H1 (cell line): Measurements from ENCODE around the gene SLC2A4. TPM values are rescaled to one million over a fixed set of nuclear protein-coding genes. Genes with fewer than 3 reads are reported as not detected.
A peak's percentile ranks its signal among the peaks of the same experiment; 100 is the strongest.

Experiments used
- CTCF ChIA-PET: fragments of 300-600 bp; sonication (Branson Sonifier 250); formaldehyde crosslinking; loops from one replicate; lab custom pipeline; 2021; ENCODE audit not compliant: partially characterized antibody; lab: Charles Lee
- POLR2A ChIA-PET: fragments of 300-600 bp; sonication (Branson Sonifier 250); formaldehyde crosslinking; loops from one replicate; lab custom pipeline; 2021; ENCODE audit warnings: inconsistent platforms; ENCODE audit not compliant: partially characterized antibody; lab: Charles Lee
- DNase-seq, 2 experiments: peaks; one replicate each; pipeline versions ENCODE4 v3.0.0 to v3.0.0-alpha.2; 2010 to 2022; ENCODE audit warnings: low spot score in 2 of 2, low read depth in 1 of 2, mixed read lengths in 1 of 2
- FAIRE-seq: peaks from 2 replicates; lab custom pipeline; 2011; peaks lifted over from hg19 to GRCh38; lab: Jason Lieb, UNC
- H2AFZ ChIP-seq: 2 replicates; pipeline ENCODE4 v1.8.1; 2012; ENCODE audit warnings: low read length, inconsistent platforms
- H2AK5ac ChIP-seq: 2 replicates; pipeline ENCODE4 v1.6.1; 2013; ENCODE audit warnings: low read depth, low read length
- H2BK120ac ChIP-seq: replicated peaks from 2 replicates; pipeline ENCODE3; 2013; ENCODE audit warnings: low read depth, low read length, inconsistent platforms
- H2BK12ac ChIP-seq: 2 replicates; pipeline ENCODE4 v1.6.1; 2013; ENCODE audit warnings: low read depth, low read length
- H2BK15ac ChIP-seq: 2 replicates; pipeline ENCODE4 v1.6.1; 2013; ENCODE audit warnings: low read length
- H2BK20ac ChIP-seq: 2 replicates; pipeline ENCODE4 v1.6.1; 2013; ENCODE audit warnings: low read length
- H2BK5ac ChIP-seq: 2 replicates; pipeline ENCODE4 v1.6.1; 2013; ENCODE audit warnings: low read depth, low read length
- H3K14ac ChIP-seq: 2 replicates; pipeline ENCODE4 v1.6.1; 2013; ENCODE audit warnings: inconsistent platforms; ENCODE audit not compliant: insufficient read length
- H3K18ac ChIP-seq: 2 replicates; pipeline ENCODE4 v1.6.1; 2013; ENCODE audit warnings: low read length; ENCODE audit errors: extremely low read depth
- H3K23ac ChIP-seq: 2 replicates; pipeline ENCODE4 v1.6.1; 2013; ENCODE audit warnings: inconsistent platforms; ENCODE audit not compliant: insufficient read length
- H3K23me2 ChIP-seq: 2 replicates; pipeline ENCODE4 v1.6.1; 2013; ENCODE audit warnings: low read depth, low read length
- H3K27ac ChIP-seq: 2 replicates; pipeline ENCODE4 v1.6.1; 2011; ENCODE audit warnings: low read depth, low read length, inconsistent platforms
- H3K27me3 ChIP-seq, 4 experiments: replicated peaks in 1 of 4; 1 replicate in 1 of 4; 2 replicates in 3 of 4; pipeline versions ENCODE4 v1.6.1 to v1.8.1; 2011 to 2013; ENCODE audit warnings: low read length in 3 of 4, mild to moderate bottlenecking in 3 of 4, inconsistent platforms in 2 of 4, mixed read lengths in 2 of 4, moderate library complexity in 1 of 4; ENCODE audit not compliant: control insufficient read depth in 3 of 4, insufficient read depth in 3 of 4; ENCODE audit errors: extremely low read depth in 1 of 4
- H3K36me3 ChIP-seq, 4 experiments: 2 replicates each; pipeline versions ENCODE4 v1.6.1 to v1.8.1; 2011 to 2013; ENCODE audit warnings: mild to moderate bottlenecking in 4 of 4, low read length in 3 of 4, moderate library complexity in 2 of 4, control low read depth in 1 of 4, inconsistent platforms in 1 of 4; ENCODE audit not compliant: insufficient read depth in 4 of 4, control insufficient read depth in 2 of 4
- H3K4ac ChIP-seq: replicated peaks from 2 replicates; pipeline ENCODE3; 2013; ENCODE audit warnings: low read length, low read depth, mixed read lengths, inconsistent platforms; ENCODE audit not compliant: insufficient read length
- H3K4me1 ChIP-seq, 4 experiments: replicated peaks in 1 of 4; 1 replicate in 1 of 4; 2 replicates in 3 of 4; pipeline versions ENCODE4 v1.6.1 to v1.8.1; 2011 to 2013; ENCODE audit warnings: low read length in 3 of 4, inconsistent platforms in 2 of 4, mixed read lengths in 1 of 4; ENCODE audit not compliant: insufficient read depth in 4 of 4, control insufficient read depth in 3 of 4
- H3K4me2 ChIP-seq, 2 experiments: 2 replicates each; pipeline versions ENCODE4 v1.6.1 to v1.8.1; 2011 to 2013; ENCODE audit warnings: low read depth in 2 of 2, low read length in 2 of 2, control low read depth in 1 of 2, inconsistent platforms in 1 of 2, mild to moderate bottlenecking in 1 of 2; ENCODE audit not compliant: insufficient read depth in 1 of 2
- H3K4me3 ChIP-seq, 4 experiments: fragments of 200-600, 300-600 bp in 1 of 4; sonication (generic), shearing (Covaris generic), sonication (Bioruptor Twin) in 1 of 4; 2 replicates each; pipeline versions ENCODE4 v1.5.1 to v1.8.1; 2011 to 2016; ENCODE audit warnings: low read length in 4 of 4, low read depth in 3 of 4, control low read depth in 2 of 4, inconsistent platforms in 2 of 4, mild to moderate bottlenecking in 2 of 4, mixed read lengths in 1 of 4, moderate library complexity in 1 of 4; ENCODE audit not compliant: insufficient read depth in 2 of 4; ENCODE audit errors: extremely low read depth in 1 of 4
- H3K56ac ChIP-seq: replicated peaks from 2 replicates; pipeline ENCODE3; 2013; ENCODE audit warnings: low read depth, mild to moderate bottlenecking, mixed read lengths, low read length, inconsistent platforms; ENCODE audit not compliant: insufficient read length
- H3K79me1 ChIP-seq: 2 replicates; pipeline ENCODE4 v1.6.1; 2013; ENCODE audit warnings: low read depth, low read length, control low read depth
- H3K79me2 ChIP-seq, 2 experiments: 2 replicates each; pipeline versions ENCODE4 v1.6.1 to v1.8.1; 2012 to 2013; ENCODE audit warnings: low read length in 2 of 2, mild to moderate bottlenecking in 2 of 2, inconsistent platforms in 1 of 2; ENCODE audit not compliant: insufficient read depth in 2 of 2, control insufficient read depth in 1 of 2
- H3K9ac ChIP-seq, 4 experiments: replicated peaks in 1 of 4; 1 replicate in 1 of 4; 2 replicates in 3 of 4; pipeline versions ENCODE4 v1.6.1 to v1.8.1; 2011 to 2013; ENCODE audit warnings: low read depth in 3 of 4, low read length in 3 of 4, control low read depth in 2 of 4, mild to moderate bottlenecking in 2 of 4, moderate library complexity in 2 of 4, inconsistent platforms in 1 of 4; ENCODE audit errors: extremely low read depth in 1 of 4
- H3K9me3 ChIP-seq, 2 experiments: 2 replicates each; pipeline versions ENCODE4 v1.6.1 to v1.8.1; 2012 to 2013; ENCODE audit warnings: mild to moderate bottlenecking in 2 of 2, moderate library complexity in 2 of 2, control low read depth in 1 of 2, inconsistent platforms in 1 of 2, low read depth in 1 of 2, low read length in 1 of 2, mixed read lengths in 1 of 2; ENCODE audit not compliant: insufficient read depth in 2 of 2
- H4K20me1 ChIP-seq, 2 experiments: replicated peaks in 1 of 2; 2 replicates each; pipeline versions ENCODE3 to v1.8.1; 2011 to 2013; ENCODE audit warnings: inconsistent platforms in 2 of 2, low read length in 2 of 2, mild to moderate bottlenecking in 1 of 2; ENCODE audit not compliant: insufficient read depth in 2 of 2, control insufficient read depth in 1 of 2
- H4K5ac ChIP-seq: 2 replicates; pipeline ENCODE4 v1.6.1; 2013; ENCODE audit warnings: low read length, low read depth, mixed read lengths, inconsistent platforms; ENCODE audit not compliant: insufficient read length
- H4K8ac ChIP-seq: 2 replicates; pipeline ENCODE4 v1.8.0; 2013; ENCODE audit warnings: mild to moderate bottlenecking, moderate library complexity, low read length, inconsistent platforms; ENCODE audit not compliant: insufficient read depth; ENCODE audit errors: extremely low read depth
- H4K91ac ChIP-seq: replicated peaks from 2 replicates; pipeline ENCODE3; 2013; ENCODE audit warnings: low read length, mixed read lengths, inconsistent platforms; ENCODE audit not compliant: insufficient read length
- ASH2L ChIP-seq: fragments of 200-600, 300-600 bp; sonication (generic); IDR thresholded peaks from one replicate; pipeline ENCODE4 v1.7.1; 2017; ENCODE audit warnings: low read length
- EZH2 ChIP-seq: fragments of 200-600 bp; sonication (generic); IDR thresholded peaks from 2 replicates; pipeline ENCODE4 v1.7.1; 2012; ENCODE audit warnings: low read depth, mild to moderate bottlenecking, moderate library complexity, low read length, inconsistent platforms; ENCODE audit not compliant: severe bottlenecking
- FOSL1 ChIP-seq: IDR thresholded peaks from 2 replicates; pipeline ENCODE4 v1.6.1; 2011; ENCODE audit warnings: mild to moderate bottlenecking, low read depth, low read length, moderate library complexity; ENCODE audit not compliant: insufficient read depth
- HDAC2 ChIP-seq, 2 experiments: fragments of 300-600 bp in 1 of 2; sonication (generic) in 1 of 2; IDR thresholded peaks; 2 replicates each; pipeline ENCODE4 v1.6.1; 2011 to 2012; ENCODE audit warnings: low read depth in 2 of 2, low read length in 2 of 2, mild to moderate bottlenecking in 2 of 2, moderate library complexity in 2 of 2, borderline replicate concordance in 1 of 2, inconsistent platforms in 1 of 2
- KDM5A ChIP-seq: fragments of 200-600 bp; IDR thresholded peaks from 2 replicates; pipeline ENCODE4 v1.7.1; 2012; ENCODE audit warnings: mild to moderate bottlenecking, low read length, inconsistent platforms, mixed read lengths
- MAX ChIP-seq: IDR thresholded peaks from 2 replicates; pipeline ENCODE4 v1.6.1; 2012; ENCODE audit warnings: inconsistent platforms
- PHF8 ChIP-seq: fragments of 200-600 bp; sonication (generic); conservative IDR thresholded peaks from 2 replicates; pipeline ENCODE4 v1.7.1; 2012; ENCODE audit warnings: low read depth, mild to moderate bottlenecking, inconsistent platforms, low read length, moderate library complexity
- RBBP5 ChIP-seq: IDR thresholded peaks from 2 replicates; pipeline ENCODE4 v1.7.1; 2012; ENCODE audit warnings: low read depth, mild to moderate bottlenecking, inconsistent platforms, low read length, moderate library complexity, borderline replicate concordance
- TAF1 ChIP-seq: IDR thresholded peaks from 2 replicates; pipeline ENCODE4 v1.6.1; 2011; ENCODE audit warnings: mild to moderate bottlenecking, low read depth, low read length
- TBP ChIP-seq: IDR thresholded peaks from 2 replicates; pipeline ENCODE4 v1.6.1; 2011; ENCODE audit warnings: low read depth, low read length, improper control_type of control experiment
- TCF12 ChIP-seq: IDR thresholded peaks from 2 replicates; pipeline ENCODE4 v1.6.1; 2011; ENCODE audit warnings: low read depth, mild to moderate bottlenecking, low read length
- WGBS, 2 experiments: shearing (Covaris generic) in 1 of 2; methylation state at CpG; one replicate each; pipeline versions ENCODE4 v1.1.6 to v1.1.7; 2013 to 2015; ENCODE audit warnings: low lambda C conversion rate in 2 of 2, mixed read lengths in 2 of 2, inconsistent platforms in 1 of 2, low coverage in 1 of 2, missing lambda C conversion rate in 1 of 2; ENCODE audit not compliant: insufficient replicate concordance in 2 of 2, insufficient coverage in 1 of 2, insufficient read length in 1 of 2; ENCODE audit errors: extremely low coverage in 1 of 2, missing lambda C conversion rate in 1 of 2; 5-methylcytosine and 5-hydroxymethylcytosine counted together
- polyA plus RNA-seq, 7 experiments: library from polyadenylated mRNA; depleted of rRNA in 3 of 7; stranded (reverse) in 5 of 7; unstranded in 2 of 7; fragments of >200 nt in 5 of 7; fragments of 200-250 nt in 2 of 7; gene quantifications; 1 replicate in 5 of 7; 2 replicates in 1 of 7; 4 replicates in 1 of 7; pipeline versions ENCODE4 v1.2.1 to v1.2.3, GENCODE V29; 2011 to 2013; ENCODE audit warnings: missing spikeins in 2 of 7, mixed read lengths in 2 of 7
- total RNA-seq: library from RNA; stranded (reverse); fragmentation: NEBNext Ultra II Directional; extraction: Animal tissue kit (Norgen Biotek cat#: 25700); gene quantifications from 2 replicates; pipeline ENCODE4 v1.2.1, GENCODE V29; 2021

Gene SLC2A4
- total and polyA plus RNA-seq, 2 of the 8 experiments (the other 6 are each of a cell fraction or from before 2014, with no cell fraction given): 5.7 to 6.9 TPM

GRCh38 chr17:7251661-7252175, 29.8 kb upstream of the SLC2A4 start, which contains the start of gene CTDNEP1:
CTDNEP1 (minus strand) TSS chr17:7251734; CDS start chr17:7251296, 438 bp downstream.
- peak; percentile 82 for FAIRE-seq
- Histone ChIP-seq H4K91ac (peak within 1 kb of the TSS; percentile 70), H3K23me2 (peaks cover 7% of the 10 kb centered on the region), H3K14ac (no peak within 1 kb of the TSS), H4K5ac (peak within 1 kb of the TSS; percentile 92), H3K27ac (peak within 1 kb of the TSS; percentile 97), H3K4ac (peak within 1 kb of the TSS; percentile 88), H3K4me2 (peak within 1 kb of the TSS; percentile 89 to 99), H2AK5ac (no peak within 1 kb of the TSS), H3K18ac (peak within 1 kb of the TSS; percentile 97), H3K79me2 (peaks cover 23 to 54% of the 10 kb centered on the region in 2 experiments), H3K36me3 (peaks cover 3 to 16% (median 10%) of the 10 kb centered on the region in 4 experiments; a peak in 7 of 8 replicates), H3K4me1 (peaks cover 3 to 11% (median 4%) of the 10 kb centered on the region in 4 experiments), H3K4me3 (peak within 1 kb of the TSS; percentile 58 to 84 (median 79)), H2BK12ac (peak within 1 kb of the TSS; percentile 86), H2AFZ (peak within 1 kb of the TSS; percentile 93; the same call in 1 of the 2 replicates), H4K8ac (peak within 1 kb of the TSS; percentile 99), H3K79me1 (peaks cover 16% of the 10 kb centered on the region), H3K9me3 (no peaks in the 10 kb centered on the region), H4K20me1 (peaks cover 4 to 11% of the 10 kb centered on the region in 2 experiments), H2BK120ac (no peak within 1 kb of the TSS), H3K56ac (peak within 1 kb of the TSS; percentile 73), H2BK15ac (no peak within 1 kb of the TSS), H3K23ac (no peak within 1 kb of the TSS), H2BK20ac (no peak within 1 kb of the TSS), H3K27me3 (no peaks in the 10 kb centered on the region), H3K9ac (peak within 1 kb of the TSS; percentile 87 to 91 (median 90)), H2BK5ac (peak within 1 kb of the TSS; percentile 89)
- peak; percentile 96 to 99 for DNase-seq
- ChIA-PET POLR2A (interaction anchor here (0.7 to 8.3 kb wide), 15 partner anchors 9 to 323 kb away, joined by 3 to 121 read pairs (median 6); partner anchors contain the start of genes ACADVL, CLDN7, DLG4 and DVL2), CTCF (interaction anchor here (1.1 kb wide), 1 partner anchor 11 kb away, joined by 3 read pairs; the partner anchor contains the start of gene CLDN7)
- WGBS, 2 experiments: 1% methylated on average over 15 of the region's 41 CpGs; no CpG with 5 or more reads in 1 of the 2 experiments
- no peak for TF ChIP-seq EZH2
- TF ChIP-seq ASH2L: peak; percentile 62
- TF ChIP-seq RBBP5: no peak
- TF ChIP-seq TCF12: no peak
- peak; percentile 82 for TF ChIP-seq PHF8
- TF ChIP-seq MAX: peak; percentile 22; the same call in 1 of the 2 replicates
- TF ChIP-seq KDM5A: peak; percentile 95
- peak; percentile 85 for TF ChIP-seq TAF1
- peak in 1 of 2 experiments; percentile 38; a peak in 1 of 4 replicates for TF ChIP-seq HDAC2 (IDR thresholded peaks at IDR 0.05; ENCODE audit: borderline replicate concordance in 1 of 2, low read depth in 2 of 2, low read length in 2 of 2)
- TF ChIP-seq TBP: peak; percentile 62
- TF ChIP-seq FOSL1: no peak
